SKM-1 (cell line): ENCODE measurements around the gene NRG2.
A peak's percentile ranks its signal among the peaks of the same experiment; 100 is the strongest.

Experiments
- DNase-seq: peaks from one replicate; lab custom pipeline; 2025; ENCODE audit not compliant: unreplicated experiment; lab: John Stamatoyannopoulos, UW

NRG2 gene

DNA sequence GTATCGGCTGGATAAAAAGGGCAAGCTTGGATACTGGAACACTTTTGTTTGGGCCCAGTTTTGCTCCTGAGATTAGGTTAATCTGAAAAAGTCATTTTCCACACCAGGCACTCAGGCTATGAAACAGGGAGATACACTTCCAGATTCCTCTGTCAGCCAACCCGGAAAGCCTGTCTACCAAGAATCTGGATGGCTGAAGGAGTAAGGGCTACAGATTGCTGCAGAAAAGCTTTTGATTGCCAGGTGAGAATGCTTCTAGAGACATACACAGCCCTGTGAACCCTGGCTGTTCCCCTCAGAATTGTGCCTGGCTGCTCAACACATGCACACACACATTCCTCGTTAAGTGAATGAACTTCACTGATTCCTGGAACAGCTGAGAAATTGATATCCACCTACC is 133.1 kb downstream of the NRG2 start:
- DNase-seq = no peak

DNA sequence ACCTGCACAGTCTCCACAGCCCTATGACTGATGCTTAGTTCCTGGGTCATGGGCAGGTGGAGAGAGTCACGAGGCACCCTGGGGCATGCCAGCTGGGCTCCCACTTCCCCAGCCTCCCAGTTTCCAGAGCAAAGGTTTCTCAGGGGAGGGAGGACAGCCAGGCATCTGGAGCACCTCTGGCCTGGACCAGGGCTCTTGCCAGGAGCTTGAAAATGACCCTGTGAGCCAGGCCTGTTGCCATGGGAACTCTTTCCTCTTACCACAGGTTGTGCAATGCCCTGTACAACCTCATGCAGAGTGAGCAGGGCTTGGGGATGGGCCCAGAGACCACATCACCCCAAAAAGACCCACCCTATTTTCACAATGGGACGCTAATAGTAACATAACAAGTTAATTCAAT is 134.3 kb downstream of the NRG2 start:
- DNase-seq = peak; percentile 53

DNA sequence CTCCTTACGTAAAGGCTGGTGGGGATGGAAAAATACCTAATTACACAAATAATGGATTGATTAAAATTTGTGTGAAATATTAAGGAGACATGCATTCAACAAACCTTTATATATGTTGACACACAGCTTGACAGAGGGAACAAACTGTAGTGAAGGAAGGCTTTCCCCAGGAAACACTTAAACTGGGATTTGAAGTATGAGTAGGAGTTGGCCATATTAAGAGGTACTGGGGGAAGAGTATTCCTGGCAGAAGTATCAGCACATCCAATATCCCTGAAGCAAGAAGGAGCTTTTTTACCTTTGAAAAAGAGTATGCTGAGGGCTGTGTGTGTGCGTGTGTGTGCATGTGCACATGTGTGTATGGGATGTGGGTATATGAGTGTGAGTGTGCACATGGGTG is 136.4 kb downstream of the NRG2 start:
- DNase-seq = no peak

DNA sequence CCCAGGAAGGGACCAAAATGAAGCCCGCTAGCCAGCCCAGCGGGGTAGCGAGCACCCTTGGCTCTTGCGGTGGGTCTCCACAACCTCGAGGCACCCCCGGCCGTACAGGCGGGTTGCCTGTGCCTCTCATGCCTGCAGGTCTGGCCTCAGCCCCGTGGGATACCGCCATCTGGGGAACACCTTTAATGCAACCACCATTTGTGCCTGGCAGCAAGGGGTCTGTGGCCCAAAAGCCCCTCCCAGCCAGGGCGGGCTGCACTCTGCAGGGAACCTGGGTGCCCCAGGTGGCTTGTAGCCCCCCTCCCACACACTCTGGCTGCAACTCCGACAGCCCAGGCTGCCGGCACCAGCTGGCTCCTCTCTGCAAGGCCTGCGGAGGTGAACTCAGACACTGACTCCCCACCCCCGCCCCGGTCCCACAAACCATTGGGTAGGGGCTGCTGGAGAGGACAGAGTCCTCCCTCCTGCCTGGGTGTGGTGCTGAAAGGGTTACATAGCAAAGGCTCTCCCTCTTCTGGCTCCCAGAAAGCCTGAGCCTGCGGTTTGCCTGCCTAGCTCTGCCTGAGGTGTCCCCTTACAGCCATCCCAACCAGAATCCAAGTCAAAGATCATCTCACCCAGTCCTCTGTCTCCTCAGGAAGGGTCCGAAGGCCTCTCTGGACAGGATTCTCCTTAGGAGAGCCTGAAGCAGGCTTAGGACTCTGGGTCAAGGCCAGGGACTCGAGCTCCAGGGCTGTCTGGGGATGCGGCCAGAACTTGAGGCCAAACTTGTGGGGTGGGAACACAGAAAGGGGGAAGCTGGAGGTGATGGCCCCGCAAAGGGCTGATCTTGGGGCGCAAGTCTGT is 138.1 kb downstream of the NRG2 start:
- no peak for DNase-seq

DNA sequence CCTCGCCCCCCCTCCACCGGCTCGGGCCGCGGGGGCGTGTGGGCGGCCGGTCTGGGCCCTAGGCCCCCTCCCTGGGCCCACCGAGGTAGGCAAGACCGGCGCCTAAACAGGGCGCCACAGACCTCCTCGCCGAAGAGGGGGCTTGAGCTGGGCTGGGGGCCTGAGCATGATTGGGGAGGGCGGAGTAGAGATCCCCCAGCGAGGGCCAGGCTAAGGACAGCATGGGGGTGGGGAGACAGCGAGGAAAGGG is 138.6 kb downstream of the NRG2 start:
- DNase-seq = no peak

DNA sequence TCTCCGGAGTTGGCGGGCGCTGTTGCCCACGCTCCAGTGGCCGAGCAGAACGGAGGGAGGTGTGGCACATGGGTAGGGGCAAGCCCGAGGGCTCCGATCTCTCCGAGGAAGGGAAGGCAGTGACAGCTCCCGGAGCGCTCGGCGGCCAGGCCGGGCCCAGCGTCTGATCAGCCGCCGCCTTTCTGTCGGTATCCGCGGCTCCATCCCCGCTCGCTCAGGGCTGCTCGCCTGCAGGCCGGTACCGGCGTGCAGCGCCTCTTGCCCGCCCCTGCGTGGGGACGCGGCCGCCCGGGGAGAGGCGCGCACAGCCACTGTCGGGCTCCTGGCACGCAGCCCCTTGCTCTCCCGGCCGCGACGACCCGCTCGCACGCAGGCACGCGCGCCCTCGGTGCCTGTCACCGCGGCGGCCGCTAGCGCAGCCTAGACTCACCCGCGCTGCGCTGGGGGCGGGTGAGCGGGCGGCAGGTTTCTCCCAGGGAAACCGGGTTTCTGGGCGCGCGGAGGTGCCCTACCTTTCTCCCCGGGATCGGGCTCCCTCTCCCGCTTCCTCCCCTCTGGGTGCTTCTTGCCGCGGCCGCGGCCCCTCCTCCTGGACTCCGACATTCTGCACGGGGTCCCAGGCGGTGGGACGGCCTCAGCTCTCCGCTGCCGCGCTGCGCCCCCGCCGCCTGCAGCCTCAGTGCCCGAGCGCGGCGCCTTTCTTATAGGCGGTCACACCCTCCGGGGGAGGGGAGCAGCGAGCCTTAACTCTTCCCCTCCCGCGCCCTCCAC is 139.1 kb downstream of the NRG2 start:
- no peak for DNase-seq

DNA sequence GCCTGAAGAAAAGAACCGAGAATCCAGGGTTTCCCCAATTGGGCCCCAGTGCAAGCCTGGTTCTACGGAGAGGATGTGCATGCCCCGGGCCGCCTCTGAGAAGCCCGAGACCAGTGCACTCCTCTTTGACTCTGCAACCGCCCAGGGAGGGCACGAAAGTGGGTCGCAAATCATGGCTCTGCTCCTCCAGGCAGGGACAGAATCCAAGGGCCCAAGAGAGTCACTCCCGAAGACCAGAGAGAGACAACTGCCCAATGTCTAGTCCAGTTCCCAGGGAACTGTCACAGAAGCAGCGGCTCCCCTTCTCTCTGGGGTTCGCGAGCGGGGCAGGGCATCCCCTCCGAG is 139.7 kb downstream of the NRG2 start:
- no peak for DNase-seq

DNA sequence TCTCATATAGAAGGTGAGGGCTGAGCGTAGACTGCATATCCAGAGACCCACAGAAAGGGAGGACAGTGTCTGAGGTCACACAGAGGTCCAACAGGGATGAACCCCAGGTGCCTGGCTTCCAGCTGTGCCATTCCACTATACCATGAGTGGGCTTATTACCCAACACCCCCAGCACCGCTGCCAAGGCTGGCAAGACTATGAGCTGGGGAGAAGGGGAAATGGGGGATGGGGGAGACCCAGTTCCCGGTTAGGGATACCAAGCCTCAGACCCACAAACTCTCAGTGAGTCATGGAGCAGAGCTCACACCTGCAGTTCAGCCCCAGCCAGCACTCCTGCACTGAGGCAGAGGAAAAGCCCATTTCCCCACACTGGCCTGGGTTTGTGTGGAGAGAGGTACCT is 141.1 kb downstream of the NRG2 start:
- no peak for DNase-seq

DNA sequence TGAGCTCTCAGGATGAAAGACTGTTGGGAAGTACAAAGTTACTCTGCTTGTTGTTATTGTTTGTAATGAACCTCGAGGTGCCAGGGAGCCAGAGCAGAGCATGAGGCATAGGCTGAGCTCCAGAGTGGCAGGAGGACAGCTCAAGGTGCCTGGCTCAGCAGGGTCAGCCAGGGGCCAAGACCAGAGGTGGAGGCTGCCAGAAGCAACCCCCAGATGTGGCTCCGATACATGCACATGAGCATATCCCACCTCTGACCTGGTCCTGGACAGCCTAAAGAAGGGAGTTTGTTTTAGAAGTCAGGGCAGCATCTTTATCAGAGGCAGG is 141.9 kb downstream of the NRG2 start:
- DNase-seq = no peak

DNA sequence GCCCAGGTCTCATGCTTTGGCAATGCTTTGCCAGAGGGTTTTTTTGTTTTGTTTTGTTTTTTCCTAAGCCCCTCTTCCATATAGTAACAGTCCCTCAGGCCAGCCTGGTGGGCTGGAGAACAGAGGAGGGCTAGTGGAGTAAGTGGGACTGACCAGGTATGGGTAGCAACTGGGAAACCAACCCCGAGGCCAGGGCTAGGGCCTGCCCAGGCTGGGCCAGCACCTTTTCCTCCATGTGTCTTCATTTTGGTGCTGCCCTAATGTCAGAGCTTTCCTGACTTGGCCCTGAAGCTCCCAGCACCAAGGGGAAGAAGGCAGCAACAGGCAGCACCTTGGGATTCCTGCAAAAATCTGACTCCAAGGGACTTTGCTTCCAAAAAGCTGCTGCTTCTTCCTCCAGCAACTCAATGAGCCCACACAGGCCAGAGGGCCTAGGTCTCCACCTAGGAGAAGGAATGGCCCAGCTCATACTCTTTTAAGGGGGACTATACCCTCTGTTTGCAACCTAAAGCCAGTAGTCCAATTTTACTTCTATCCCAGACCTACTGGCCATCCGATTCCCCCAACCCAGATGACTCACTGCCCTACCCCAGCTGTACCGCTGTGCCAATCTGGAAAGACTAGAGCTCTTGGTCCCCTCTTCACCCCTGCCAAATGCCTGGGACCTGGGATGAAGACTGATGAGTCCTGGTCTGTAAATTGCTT is 142.4 kb downstream of the NRG2 start:
- DNase-seq = no peak

DNA sequence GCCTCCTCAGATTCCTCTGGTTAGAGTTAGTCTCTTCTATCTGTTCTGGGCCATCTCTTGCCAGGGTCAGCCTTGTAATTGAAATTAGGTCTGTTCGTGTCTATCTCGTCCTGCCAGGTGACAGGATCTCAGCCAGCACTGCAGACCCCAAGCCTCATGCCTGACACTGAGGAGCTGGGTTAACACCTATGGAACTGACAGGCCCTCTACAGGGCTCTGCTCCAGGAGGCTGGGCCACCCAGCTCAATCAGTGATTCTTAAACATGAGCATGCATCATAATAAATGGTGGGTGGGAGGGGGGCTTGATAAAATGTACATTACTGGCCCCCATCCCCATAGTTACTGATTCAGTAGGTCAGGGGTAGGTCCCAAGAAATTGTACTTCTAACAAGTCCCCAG is 144.1 kb downstream of the NRG2 start:
- no peak for DNase-seq

DNA sequence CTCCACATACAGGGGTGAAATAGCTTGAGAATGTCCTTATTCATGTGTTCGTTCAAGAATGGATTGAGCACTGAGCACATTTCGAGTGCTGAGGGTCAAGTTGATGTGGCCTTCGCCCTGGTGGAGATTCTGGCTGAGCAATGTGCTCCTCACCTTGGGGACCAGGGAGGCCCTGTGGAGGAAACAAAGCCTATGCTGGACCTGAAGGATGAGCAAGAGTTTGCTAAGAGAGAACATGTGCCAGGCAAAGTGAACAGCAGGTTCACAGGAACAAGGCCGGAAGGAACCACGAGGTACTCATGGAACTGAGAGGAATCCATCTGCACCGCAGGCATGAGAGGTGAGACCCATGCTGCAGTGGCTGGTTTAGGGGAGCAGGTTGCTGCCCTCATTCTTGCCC is 145.1 kb downstream of the NRG2 start:
- DNase-seq = no peak

DNA sequence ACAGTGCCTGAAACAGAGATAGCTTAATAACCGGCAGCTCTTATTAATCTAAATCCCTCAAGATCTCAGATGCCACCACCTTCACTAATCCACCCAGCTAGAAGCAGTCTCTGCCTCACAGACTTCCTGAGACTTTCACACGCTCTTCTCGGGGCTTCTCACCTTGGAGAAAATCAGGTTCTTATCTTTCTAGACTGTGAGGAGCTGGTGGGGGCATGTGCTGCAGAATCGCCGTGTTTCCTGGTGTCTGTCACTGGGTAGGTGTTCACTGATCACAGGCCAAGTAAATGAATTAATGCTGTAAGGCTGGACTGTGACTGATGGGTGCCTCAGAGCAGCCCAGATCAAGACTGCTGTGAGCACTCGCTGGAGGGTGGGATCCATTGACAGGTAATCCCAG is 145.8 kb downstream of the NRG2 start:
- no peak for DNase-seq

DNA sequence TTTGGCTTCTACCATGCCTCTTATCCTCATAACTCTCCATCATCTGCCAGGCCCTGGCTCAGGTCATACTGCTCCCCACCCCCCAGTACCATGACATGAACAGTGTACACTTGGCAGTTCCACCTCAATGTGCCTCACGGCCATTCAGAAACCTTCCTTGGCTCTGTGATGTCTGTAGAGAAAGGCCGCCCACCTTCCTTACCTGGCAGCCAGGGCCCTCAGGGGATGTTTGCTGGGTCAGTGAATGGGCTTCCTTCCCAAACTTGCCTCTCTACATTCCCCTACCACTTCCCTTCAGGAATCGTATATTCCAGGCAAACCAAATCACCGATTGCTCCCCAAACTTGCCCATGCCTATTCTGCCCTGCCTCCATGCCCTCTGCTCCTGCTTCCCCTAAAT is 146.4 kb downstream of the NRG2 start:
- DNase-seq = no peak

DNA sequence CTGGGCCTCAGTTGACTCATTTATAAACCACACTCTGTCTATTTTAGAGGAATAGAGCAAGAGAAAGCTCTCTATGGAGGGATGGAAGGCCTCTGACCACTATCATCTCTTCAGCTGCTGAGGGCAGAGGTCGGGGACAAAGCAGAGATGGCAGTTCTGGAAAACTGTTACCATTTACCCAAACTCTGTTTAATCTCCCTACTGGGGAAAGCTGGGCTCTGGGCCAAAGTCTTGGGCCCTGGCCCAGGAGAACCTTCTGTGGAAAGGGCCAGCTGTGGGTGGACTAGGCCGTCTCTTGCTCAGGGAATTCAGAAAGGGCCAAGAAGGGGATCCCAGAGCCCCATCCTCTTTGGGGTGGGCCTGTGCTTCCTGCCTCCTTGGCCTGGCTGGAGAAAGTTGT is 147.5 kb downstream of the NRG2 start:
- DNase-seq = no peak

DNA sequence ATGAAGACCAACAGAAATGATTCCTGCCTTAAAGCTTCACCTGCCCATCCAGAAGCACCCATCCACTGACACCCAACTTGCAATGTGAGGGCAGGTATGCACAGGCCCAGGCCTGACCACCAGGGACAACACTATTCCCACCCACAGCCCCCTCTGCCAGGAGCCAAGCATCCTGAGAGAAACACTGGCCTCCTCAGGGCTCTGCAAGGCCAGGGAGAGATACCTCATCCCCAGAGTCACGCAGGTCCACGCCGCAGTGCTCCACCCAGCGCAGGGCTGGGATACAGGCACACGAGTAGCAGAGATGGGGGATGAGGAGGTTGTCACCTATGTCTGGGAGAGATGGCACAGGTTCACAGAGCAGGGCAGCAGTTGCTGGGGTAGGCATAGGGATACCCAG is 148.1 kb downstream of the NRG2 start:
- no peak for DNase-seq

DNA sequence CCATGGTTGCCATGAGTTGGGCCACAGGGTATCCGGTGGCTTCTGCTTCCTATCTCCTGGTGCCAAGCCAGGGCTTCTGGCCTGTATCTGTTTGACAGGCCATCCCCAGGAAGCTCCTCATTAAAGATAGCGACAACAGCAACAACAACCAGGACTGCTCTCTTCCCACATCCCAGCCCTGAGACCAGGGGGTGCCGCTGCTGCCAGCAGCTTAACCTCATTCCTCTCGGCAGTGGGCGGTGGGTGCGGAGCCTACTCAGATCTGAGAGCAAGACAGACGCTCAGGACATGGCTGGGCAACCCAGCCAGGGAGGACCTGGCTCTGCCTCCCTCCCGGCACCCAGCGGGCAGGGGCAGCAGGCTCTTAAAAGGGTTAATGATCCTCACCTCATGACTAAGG is 149.2 kb downstream of the NRG2 start:
- no peak for DNase-seq

DNA sequence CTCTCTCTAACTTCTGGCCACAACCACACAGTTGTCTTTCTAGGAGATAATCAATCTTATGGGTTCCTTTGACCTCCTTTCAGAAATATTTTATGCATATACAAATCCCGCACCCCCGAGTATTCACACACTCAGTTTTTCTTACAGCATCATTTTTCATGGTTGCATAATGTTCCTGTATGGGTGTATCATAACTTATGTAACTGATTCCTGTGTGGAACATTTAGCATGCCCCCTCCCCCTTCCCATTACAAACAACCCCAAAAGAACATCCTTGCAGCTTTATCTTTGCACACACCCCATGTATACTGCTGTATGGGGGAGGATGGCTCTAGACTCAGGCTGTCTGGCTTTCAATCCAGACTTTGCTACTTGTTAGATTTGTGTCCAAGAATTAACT is 153.7 kb downstream of the NRG2 start:
- DNase-seq = no peak

DNA sequence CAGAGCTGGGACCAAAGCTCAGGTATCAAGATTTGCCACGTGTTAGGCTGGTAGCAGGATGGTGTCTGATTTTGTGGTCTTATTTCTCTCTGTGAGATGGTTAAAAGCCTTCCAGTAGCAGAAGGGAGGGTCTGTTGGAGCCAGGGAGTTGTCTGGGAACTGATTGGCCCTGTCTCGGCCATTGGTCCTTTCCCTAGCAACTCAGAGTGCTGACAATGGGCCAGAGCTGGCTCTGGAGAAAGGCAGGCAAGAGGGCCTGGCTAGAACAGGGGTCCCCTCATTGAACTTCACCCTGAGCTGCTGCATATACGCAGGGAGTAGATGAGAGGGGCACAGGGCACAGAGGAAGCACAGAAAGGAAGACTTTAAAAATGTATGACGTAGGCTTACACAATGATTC is 154.7 kb downstream of the NRG2 start:
- DNase-seq = no peak

DNA sequence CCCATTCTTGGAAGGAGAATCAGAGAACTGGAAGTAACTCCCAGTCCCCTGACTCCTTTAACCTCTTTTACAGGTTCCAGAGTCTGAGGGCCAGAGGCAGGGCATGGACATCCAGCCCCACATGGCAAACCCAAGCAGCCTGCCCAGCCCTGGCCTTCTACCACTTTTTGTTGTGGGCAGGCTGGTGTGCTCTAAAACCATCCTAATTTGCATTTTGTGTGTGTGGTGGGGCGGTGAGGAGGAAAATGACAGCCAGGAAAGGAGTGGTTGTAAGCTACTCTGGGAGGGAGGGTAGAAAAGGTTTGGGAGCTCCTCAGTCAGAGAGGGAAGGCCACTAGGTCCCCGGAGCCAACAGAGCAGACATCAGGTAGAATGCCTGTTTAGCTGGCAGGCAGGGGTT is 156.9 kb downstream of the NRG2 start:
- DNase-seq = no peak

DNA sequence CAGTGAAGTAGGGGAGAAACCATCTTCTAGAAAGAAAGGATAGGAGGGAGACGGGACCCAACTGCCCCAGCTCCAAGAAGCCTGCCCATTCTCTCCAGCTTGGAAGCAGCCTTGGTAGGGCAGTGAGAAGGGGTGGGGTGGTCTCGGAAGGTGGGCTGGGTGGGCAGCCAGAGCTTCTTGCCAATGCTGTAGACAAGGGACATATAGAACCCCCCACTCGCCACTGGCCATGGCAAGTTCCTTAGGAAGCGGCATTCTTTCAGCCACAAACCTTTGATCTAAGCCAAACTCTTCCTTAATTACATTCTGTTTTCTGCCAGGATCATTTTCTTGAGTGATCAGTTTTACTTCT is 157.3 kb downstream of the NRG2 start:
- DNase-seq = no peak

DNA sequence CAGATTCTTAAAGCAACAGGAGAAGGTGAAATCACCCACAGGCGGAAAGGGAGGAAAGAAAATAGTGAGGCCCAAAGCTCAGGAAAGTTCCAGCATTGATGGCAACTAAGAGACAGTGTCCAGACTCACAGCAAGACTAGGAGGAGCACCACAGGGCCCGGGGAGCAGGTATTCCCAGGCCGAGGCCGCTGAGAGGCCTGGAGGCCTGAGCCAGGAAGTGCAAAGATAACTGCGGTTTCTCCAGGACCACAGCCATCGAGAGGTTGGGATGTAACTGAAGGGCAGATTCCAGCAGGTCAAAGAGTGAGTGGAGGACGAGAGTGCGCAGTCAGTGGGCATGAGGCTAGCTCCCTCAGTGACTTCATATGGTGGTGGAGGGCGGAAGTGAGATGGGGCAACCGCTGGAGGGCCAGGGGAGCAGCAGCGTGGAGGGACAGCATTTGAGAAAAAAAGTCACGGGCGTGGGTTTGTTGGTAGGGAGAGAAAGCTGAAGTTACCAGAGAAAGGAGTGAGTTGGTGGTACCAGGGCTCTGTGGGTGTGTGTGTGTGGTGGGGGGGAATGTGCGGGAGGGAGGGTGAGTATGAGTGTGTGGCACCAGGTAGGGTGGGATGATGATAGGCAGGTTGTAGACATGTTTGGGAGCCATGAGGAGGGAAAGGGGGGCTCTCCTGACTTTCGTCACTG is 157.8 kb downstream of the NRG2 start:
- no peak for DNase-seq
